HL-60 (cell line): ENCODE measurements around the gene ZKSCAN5.

Source experiments
- CTCF ChIP-seq: IDR thresholded peaks from one replicate; pipeline ENCODE4 v1.5.1; 2011; ENCODE audit warnings: low read length, control low read depth, inconsistent platforms; ENCODE audit not compliant: insufficient read depth
- GABPA ChIP-seq: IDR thresholded peaks from 2 replicates; pipeline ENCODE4 v1.6.1; 2012; ENCODE audit warnings: low read depth
- POLR2AphosphoS5 ChIP-seq: IDR thresholded peaks from 2 replicates; pipeline ENCODE4 v1.6.1; 2012; ENCODE audit warnings: low read depth
- REST ChIP-seq: IDR thresholded peaks from 2 replicates; pipeline ENCODE4 v1.6.1; 2012; ENCODE audit warnings: low read depth; ENCODE audit not compliant: insufficient replicate concordance

GRCh38 chr7:99493823-99494222, 10.6 kb upstream of the ZKSCAN5 start:
- TF ChIP-seq CTCF (no peak), REST (no peak), POLR2AphosphoS5 (no peak), GABPA (no peak)
